ENCODE measurements around the gene HOXC10.

HOXC10 gene

GRCh38 chr12:54017027-54017788 is 32.3 kb downstream of the HOXC10 start:
- DNase-seq: no peak

GRCh38 chr12:54017878-54018467 is 33.0 kb downstream of the HOXC10 start:
- DNase-seq: no peak

GRCh38 chr12:54018468-54018984 is 33.6 kb downstream of the HOXC10 start:
- no peak for DNase-seq

- DNase-seq: no peak
Measured at GRCh38 chr12:54019091-54019811, 34.3 kb downstream of the HOXC10 start.

GRCh38 chr12:54019924-54020590 is 35.1 kb downstream of the HOXC10 start:
- no peak for DNase-seq

- no peak for DNase-seq
Measured at GRCh38 chr12:54020591-54021405, 35.9 kb downstream of the HOXC10 start.

- no peak for DNase-seq
Measured at GRCh38 chr12:54021432-54022013, 36.6 kb downstream of the HOXC10 start.

GRCh38 chr12:54022960-54023884 is 38.3 kb downstream of the HOXC10 start:
- no peak for DNase-seq

- DNase-seq: no peak
Measured at GRCh38 chr12:54024127-54024526, 39.2 kb downstream of the HOXC10 start.

GRCh38 chr12:54024581-54025305 is 39.8 kb downstream of the HOXC10 start:
- DNase-seq: no peak

GRCh38 chr12:54025499-54026405 is 40.8 kb downstream of the HOXC10 start:
- DNase-seq: no peak

- no peak for DNase-seq
Measured at GRCh38 chr12:54026640-54027441, 41.9 kb downstream of the HOXC10 start.

GRCh38 chr12:54027442-54027786 is 42.5 kb downstream of the HOXC10 start:
- no peak for DNase-seq

- no peak for DNase-seq
Measured at GRCh38 chr12:54028314-54029201, 43.6 kb downstream of the HOXC10 start, which contains the start of gene HOXC6. HOXC6 (plus strand) TSS chr12:54028440; CDS start chr12:54028522, 82 bp downstream.

GRCh38 chr12:54029529-54030441 is 44.8 kb downstream of the HOXC10 start:
- no peak for DNase-seq

GRCh38 chr12:54030442-54030801 is 45.5 kb downstream of the HOXC10 start:
- DNase-seq: no peak
